Measurements from ENCODE around the gene CLTRN. TPM values are rescaled to one million over a fixed set of nuclear protein-coding genes. Genes with fewer than 3 reads are reported as not detected.

Gene CLTRN
- total and polyA plus RNA-seq, 4 donors, result 1.1 to 3.6 (median 2.3) TPM

DNA sequence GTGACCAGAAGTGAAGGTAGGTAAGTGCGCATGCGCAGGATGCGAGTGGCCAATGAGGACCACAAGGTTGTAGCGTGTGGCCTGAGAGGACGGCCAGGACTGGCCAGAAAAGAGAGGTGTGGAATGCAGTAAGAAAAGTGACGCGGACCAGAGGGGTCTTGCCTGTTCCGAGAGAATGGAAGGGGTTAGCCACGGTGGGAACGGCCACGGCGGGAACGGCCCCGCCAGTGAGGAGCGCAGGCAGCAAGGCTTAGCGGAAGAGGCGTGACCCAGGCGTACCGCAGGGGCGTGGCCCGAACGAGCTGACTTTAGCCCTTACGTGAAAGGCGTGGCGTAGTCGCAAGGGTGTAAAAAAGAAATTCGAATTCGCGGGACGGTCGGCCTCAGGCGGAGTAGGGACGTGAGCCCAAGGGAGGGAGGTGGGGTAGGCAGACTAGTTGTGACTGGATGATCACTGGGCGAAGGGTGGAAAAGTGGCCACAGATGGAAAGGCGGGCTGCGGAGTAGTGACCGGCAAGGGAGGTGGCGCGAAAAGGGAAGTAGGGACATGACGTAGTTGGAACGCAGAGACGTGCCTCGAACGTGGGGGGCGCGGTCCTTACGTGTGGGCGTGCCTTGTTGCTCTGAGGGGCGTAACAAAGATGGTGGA, 10.4 kb upstream of the CLTRN start:
- Histone ChIP-seq H3K27me3 (ENCODE audit: control insufficient read depth in 3 of 3, insufficient read depth in 3 of 3, low read length in 2 of 3) (peaks cover 0 to 24% (median 16%) of the 10 kb centered on the region in 3 donors), H3K4me1 (ENCODE audit: control insufficient read depth in 5 of 5, insufficient read depth in 5 of 5, low read length in 5 of 5) (peaks cover 0 to 15% (median 2%) of the 10 kb centered on the region in 5 donors), H3K4me3 (peak overlapping the region; percentile 81), H3K27ac (ENCODE audit: low read depth in 1 of 2, low read length in 1 of 2) (peak overlapping the region; percentile 90 to 96), H3K9me3 (ENCODE audit: control insufficient read depth in 4 of 4, insufficient read depth in 3 of 4, low read length in 3 of 4) (no peaks in the 10 kb centered on the region), H3K36me3 (ENCODE audit: control insufficient read depth in 4 of 4, insufficient read depth in 4 of 4, low read length in 4 of 4) (peaks cover 0 to 4% (median 0%) of the 10 kb centered on the region in 4 donors), H3K9ac (ENCODE audit: insufficient read depth in 1 of 2, low read length in 2 of 2) (peak overlapping the region; percentile 91 to 98)
- peak; percentile 95 to 97 (median 95) for DNase-seq
- peak; percentile 93 for ATAC-seq (ENCODE audit: insufficient read depth, low FRiP score)
- 0% methylated on average over 40 to 49 of the region's 49 CpGs for WGBS, 2 donors
- no peak for TF ChIP-seq CTCF (IDR thresholded peaks at IDR 0.05; ENCODE audit: control extremely low read depth, extremely low read depth)

DNA sequence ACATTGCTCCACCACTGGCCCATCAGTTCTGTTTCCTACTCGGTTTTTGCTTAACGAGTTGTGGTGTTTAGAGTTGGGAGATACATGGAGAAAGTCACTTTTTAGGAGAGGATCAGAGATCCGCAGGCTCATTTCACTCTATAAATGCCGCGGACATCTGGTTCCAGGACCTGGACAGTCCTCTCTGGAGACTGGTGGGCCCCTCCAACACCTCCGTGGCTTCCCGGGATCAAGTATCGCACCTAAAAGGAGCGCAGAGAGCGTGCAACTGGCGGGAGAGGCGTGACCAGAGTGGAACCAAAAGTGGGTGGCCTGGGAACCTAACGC, 9.9 kb upstream of the CLTRN start:
- H3K27me3 ChIP-seq (ENCODE audit: control insufficient read depth in 3 of 3, insufficient read depth in 3 of 3, low read length in 2 of 3), result peaks cover 0 to 26% (median 18%) of the 10 kb centered on the region in 3 donors
- TF ChIP-seq CTCF (IDR thresholded peaks at IDR 0.05; ENCODE audit: control extremely low read depth, extremely low read depth), result no peak
- ATAC-seq (ENCODE audit: insufficient read depth, low FRiP score), result no peak
- H3K4me3 ChIP-seq, result peak overlapping the region; percentile 58
- DNase-seq, result no peak
- no peaks in the 10 kb centered on the region for H3K9me3 ChIP-seq (ENCODE audit: control insufficient read depth in 4 of 4, insufficient read depth in 3 of 4, low read length in 3 of 4)
- H3K4me1 ChIP-seq (ENCODE audit: control insufficient read depth in 5 of 5, insufficient read depth in 5 of 5, low read length in 5 of 5), result peaks cover 0 to 15% (median 2%) of the 10 kb centered on the region in 5 donors
- WGBS, 2 donors, result 0 to 1% methylated on average over 13 of the region's 13 CpGs
- peak overlapping the region; percentile 91 to 98 for H3K9ac ChIP-seq (ENCODE audit: insufficient read depth in 1 of 2, low read length in 2 of 2)
- peaks cover 0 to 4% (median 0%) of the 10 kb centered on the region in 4 donors for H3K36me3 ChIP-seq (ENCODE audit: control insufficient read depth in 4 of 4, insufficient read depth in 4 of 4, low read length in 4 of 4)
- peak overlapping the region; percentile 90 to 96 for H3K27ac ChIP-seq (ENCODE audit: low read depth in 1 of 2, low read length in 1 of 2)

DNA sequence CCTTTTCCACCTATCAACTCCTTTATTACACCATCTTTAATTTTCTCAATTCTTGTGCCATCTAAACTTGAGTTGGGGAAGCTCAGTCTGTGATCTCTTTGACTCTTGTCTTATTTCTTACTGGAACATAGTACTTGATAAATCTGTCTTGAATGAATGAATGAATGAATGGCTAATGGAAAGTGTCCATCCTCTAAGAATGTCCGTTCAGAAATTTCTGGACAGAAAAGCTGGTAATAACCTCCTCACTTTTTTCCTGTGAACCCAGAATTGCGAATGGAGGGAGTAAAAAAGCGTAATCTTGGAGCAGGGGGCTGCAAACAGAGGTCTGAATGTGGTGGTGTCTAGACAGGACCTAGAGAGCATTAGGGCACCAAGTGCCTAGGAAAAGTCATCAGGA, 9.4 kb upstream of the CLTRN start:
- ATAC-seq (ENCODE audit: insufficient read depth, low FRiP score) (no peak), DNase-seq (no peak)
- WGBS, 2 donors, result 60 to 72% methylated on average over 3 of the region's 3 CpGs
- H3K36me3 ChIP-seq (ENCODE audit: control insufficient read depth in 4 of 4, insufficient read depth in 4 of 4, low read length in 4 of 4), result peaks cover 0 to 4% (median 0%) of the 10 kb centered on the region in 4 donors
- peak overlapping the region; percentile 58 for H3K4me3 ChIP-seq
- TF ChIP-seq CTCF (IDR thresholded peaks at IDR 0.05; ENCODE audit: control extremely low read depth, extremely low read depth), result no peak
- H3K27ac ChIP-seq (ENCODE audit: low read depth in 1 of 2, low read length in 1 of 2), result peak overlapping the region; percentile 90 to 96
- peaks cover 0 to 29% (median 20%) of the 10 kb centered on the region in 3 donors for H3K27me3 ChIP-seq (ENCODE audit: control insufficient read depth in 3 of 3, insufficient read depth in 3 of 3, low read length in 2 of 3)
- H3K4me1 ChIP-seq (ENCODE audit: control insufficient read depth in 5 of 5, insufficient read depth in 5 of 5, low read length in 5 of 5), result peaks cover 0 to 15% (median 2%) of the 10 kb centered on the region in 5 donors
- peak overlapping the region in 1 of 2 donors; percentile 98 for H3K9ac ChIP-seq (ENCODE audit: insufficient read depth in 1 of 2, low read length in 2 of 2)
- no peaks in the 10 kb centered on the region for H3K9me3 ChIP-seq (ENCODE audit: control insufficient read depth in 4 of 4, insufficient read depth in 3 of 4, low read length in 3 of 4)

All from lung (tissue), 12 donors.